ENCODE measurements around the gene IL27RA.
A peak's percentile ranks its signal among the peaks of the same experiment; 100 is the strongest.

Gene IL27RA

GRCh38 chr19:14080887-14081796 is 49.6 kb downstream of the IL27RA start:
- DNase-seq (peak; percentile 98 to 99), ATAC-seq (peak; percentile 93)
- peak overlapping the region; percentile 85 to 97 for H3K4me3 Mint-ChIP-seq
- H3K27ac Mint-ChIP-seq: peak overlapping the region; percentile 97 to 98
- H3K27me3 Mint-ChIP-seq: no peaks in the 10 kb centered on the region
- H3K4me1 Mint-ChIP-seq: peaks cover 20% of the 10 kb centered on the region
- no peaks in the 10 kb centered on the region for H3K9me3 Mint-ChIP-seq

GRCh38 chr19:14081797-14082674 is 50.5 kb downstream of the IL27RA start:
- DNase-seq (peak; percentile 34 to 62), ATAC-seq (peak; percentile 52)
- Mint-ChIP-seq H3K9me3 (no peaks in the 10 kb centered on the region), H3K4me1 (peaks cover 20% of the 10 kb centered on the region), H3K4me3 (peak overlapping the region; percentile 85 to 97), H3K27ac (peak overlapping the region; percentile 93 to 98), H3K27me3 (no peaks in the 10 kb centered on the region)

GRCh38 chr19:14082675-14082960 is 51.1 kb downstream of the IL27RA start:
- Mint-ChIP-seq H3K4me3 (peak overlapping the region; percentile 85 to 97), H3K9me3 (no peaks in the 10 kb centered on the region), H3K4me1 (peaks cover 20% of the 10 kb centered on the region), H3K27me3 (no peaks in the 10 kb centered on the region), H3K27ac (peak overlapping the region; percentile 57 to 83)
- ATAC-seq (no peak), DNase-seq (no peak)

GRCh38 chr19:14085309-14085995 is 53.9 kb downstream of the IL27RA start, which contains the start of gene C19orf67:
C19orf67 (minus strand) TSS chr19:14085783; CDS start chr19:14085627, 156 bp downstream.
- no peak within 1 kb of the TSS for H3K27ac Mint-ChIP-seq
- ATAC-seq (no peak), DNase-seq (no peak)
- H3K9me3 Mint-ChIP-seq: no peaks in the 10 kb centered on the region
- H3K4me3 Mint-ChIP-seq: no peak within 1 kb of the TSS
- peaks cover 30% of the 10 kb centered on the region for H3K4me1 Mint-ChIP-seq
- no peaks in the 10 kb centered on the region for H3K27me3 Mint-ChIP-seq

GRCh38 chr19:14086098-14086497 is 54.5 kb downstream of the IL27RA start:
- Mint-ChIP-seq H3K9me3 (no peaks in the 10 kb centered on the region), H3K27me3 (no peaks in the 10 kb centered on the region), H3K4me3 (no peak overlapping the region), H3K27ac (no peak overlapping the region), H3K4me1 (peaks cover 29% of the 10 kb centered on the region)
- no peak for ATAC-seq
- DNase-seq: no peak

GRCh38 chr19:14088634-14089411 is 57.3 kb downstream of the IL27RA start:
- peaks cover 28% of the 10 kb centered on the region for H3K4me1 Mint-ChIP-seq
- peaks cover 8% of the 10 kb centered on the region in 2 donors for H3K9me3 Mint-ChIP-seq
- ATAC-seq (no peak), DNase-seq (no peak)
- peak overlapping the region in 1 of 2 donors; percentile 71 for H3K27ac Mint-ChIP-seq
- no peaks in the 10 kb centered on the region for H3K27me3 Mint-ChIP-seq
- peak overlapping the region; percentile 62 to 73 for H3K4me3 Mint-ChIP-seq

GRCh38 chr19:14089412-14089661 is 57.8 kb downstream of the IL27RA start:
- Mint-ChIP-seq H3K9me3 (peaks cover 8% of the 10 kb centered on the region in 2 donors), H3K4me1 (peaks cover 28% of the 10 kb centered on the region), H3K4me3 (peak overlapping the region; percentile 62 to 73), H3K27ac (peak overlapping the region in 1 of 2 donors; percentile 71), H3K27me3 (no peaks in the 10 kb centered on the region)
- ATAC-seq: no peak
- no peak for DNase-seq

- ATAC-seq (peak; percentile 25), DNase-seq (peak; percentile 59 to 66)
- Mint-ChIP-seq H3K4me3 (peak overlapping the region; percentile 78 to 99), H3K4me1 (peaks cover 28% of the 10 kb centered on the region), H3K27me3 (no peaks in the 10 kb centered on the region), H3K9me3 (peaks cover 8% of the 10 kb centered on the region in 2 donors), H3K27ac (no peak overlapping the region)
Measured at GRCh38 chr19:14089662-14090508, 58.3 kb downstream of the IL27RA start.

GRCh38 chr19:14090509-14091080 is 59.0 kb downstream of the IL27RA start, which contains the start of gene SAMD1:
SAMD1 (minus strand) TSS chr19:14090751.
- H3K27ac Mint-ChIP-seq: peak within 1 kb of the TSS; percentile 97 to 98
- peaks cover 28% of the 10 kb centered on the region for H3K4me1 Mint-ChIP-seq
- ATAC-seq (peak; percentile 64), DNase-seq (peak in 1 of 2 donors; percentile 78)
- H3K9me3 Mint-ChIP-seq: peaks cover 8% of the 10 kb centered on the region in 2 donors
- peak within 1 kb of the TSS; percentile 97 to 99 for H3K4me3 Mint-ChIP-seq
- no peaks in the 10 kb centered on the region for H3K27me3 Mint-ChIP-seq

GRCh38 chr19:14091081-14091812 is 59.7 kb downstream of the IL27RA start:
- Mint-ChIP-seq H3K27me3 (no peaks in the 10 kb centered on the region), H3K9me3 (peaks cover 8% of the 10 kb centered on the region in 2 donors), H3K27ac (peak overlapping the region; percentile 97 to 98), H3K4me1 (peaks cover 28% of the 10 kb centered on the region), H3K4me3 (peak overlapping the region; percentile 97 to 99)
- ATAC-seq: peak; percentile 80
- peak; percentile 80 to 81 for DNase-seq

GRCh38 chr19:14091813-14092462 is 60.4 kb downstream of the IL27RA start:
- peaks cover 8% of the 10 kb centered on the region in 2 donors for H3K9me3 Mint-ChIP-seq
- peak overlapping the region; percentile 97 to 98 for H3K27ac Mint-ChIP-seq
- peak overlapping the region; percentile 97 to 99 for H3K4me3 Mint-ChIP-seq
- peaks cover 28% of the 10 kb centered on the region for H3K4me1 Mint-ChIP-seq
- ATAC-seq: peak; percentile 34
- H3K27me3 Mint-ChIP-seq: no peaks in the 10 kb centered on the region
- peak in 1 of 2 donors; percentile 72 for DNase-seq

- ATAC-seq (no peak), DNase-seq (no peak)
- Mint-ChIP-seq H3K27ac (no peak overlapping the region), H3K9me3 (peaks cover 8% of the 10 kb centered on the region in 2 donors), H3K4me1 (peaks cover 24% of the 10 kb centered on the region), H3K27me3 (no peaks in the 10 kb centered on the region), H3K4me3 (no peak overlapping the region)
Measured at GRCh38 chr19:14093117-14093823, 61.7 kb downstream of the IL27RA start.

Measured in stimulated activated naive CD8-positive, alpha-beta T cell treated with anti-CD3 and anti-CD28 coated beads, Interleukin-15, amount 100 ng/mL, for 72 hours (primary cell).